Loucy (cell line): ENCODE data around the gene ARHGAP25.

ENCODE experiments used
- H2AFZ ChIP-seq: fragments of 200-600 bp; sonication (generic); 2 replicates; pipeline ENCODE4 v1.6.0; 2016; ENCODE audit warnings: antibody characterized with exemption, mild to moderate bottlenecking, low read length, moderate library complexity
- H3F3A ChIP-seq: fragments of 200-600 bp; 2 replicates; pipeline ENCODE4 v1.6.0; 2016; ENCODE audit warnings: antibody characterized with exemption, low read depth, mild to moderate bottlenecking
- H3K27me3 ChIP-seq: fragments of 200-600 bp; sonication (generic); 2 replicates; pipeline ENCODE4 v1.6.1; 2014; ENCODE audit warnings: low read length, mild to moderate bottlenecking; ENCODE audit not compliant: insufficient read depth, poor library complexity, severe bottlenecking
- H3K36me3 ChIP-seq: fragments of 200-600 bp; sonication (generic); 2 replicates; pipeline ENCODE4 v1.6.1; 2016; ENCODE audit warnings: low read length; ENCODE audit not compliant: insufficient read depth
- H3K4me1 ChIP-seq: fragments of 200-600 bp; sonication (generic); 2 replicates; pipeline ENCODE4 v1.5.1; 2014; ENCODE audit warnings: low read length, mild to moderate bottlenecking; ENCODE audit not compliant: insufficient read depth, poor library complexity, severe bottlenecking
- H3K4me2 ChIP-seq: fragments of 200-600 bp; sonication (generic); 2 replicates; pipeline ENCODE4 v1.6.0; 2014; ENCODE audit warnings: antibody characterized with exemption, low read length, low read depth, mild to moderate bottlenecking; ENCODE audit not compliant: poor library complexity, severe bottlenecking
- H3K4me3 ChIP-seq: fragments of 200-600 bp; sonication (generic); 2 replicates; pipeline ENCODE4 v1.5.1; 2014; ENCODE audit warnings: low read length, mild to moderate bottlenecking, mixed read lengths; ENCODE audit not compliant: poor library complexity, severe bottlenecking
- H3K79me2 ChIP-seq: fragments of 200-600 bp; sonication (generic); 2 replicates; pipeline ENCODE4 v1.6.1; 2014; ENCODE audit warnings: low read length; ENCODE audit not compliant: insufficient read depth
- H3K9ac ChIP-seq: fragments of 200-600 bp; sonication (generic); 2 replicates; pipeline ENCODE4 v1.6.0; 2014; ENCODE audit warnings: mild to moderate bottlenecking, low read depth, low read length, moderate library complexity; ENCODE audit not compliant: poor library complexity, severe bottlenecking
- H3K9me2 ChIP-seq: fragments of 200-600 bp; sonication (generic); replicated peaks from 2 replicates; pipeline ENCODE4 v1.6.1; 2016; ENCODE audit warnings: low read depth, low read length, mixed read lengths
- H3K9me3 ChIP-seq: fragments of 200-600 bp; sonication (generic); 2 replicates; pipeline ENCODE4 v1.6.1; 2014; ENCODE audit warnings: mild to moderate bottlenecking, antibody characterized with exemption, low read length, low read depth; ENCODE audit not compliant: insufficient read depth
- H4K20me1 ChIP-seq: fragments of 200-600 bp; sonication (generic); 2 replicates; pipeline ENCODE4 v1.6.0; 2014; ENCODE audit warnings: antibody characterized with exemption, low read length, mild to moderate bottlenecking; ENCODE audit not compliant: insufficient read depth, poor library complexity, severe bottlenecking
- CTCF ChIP-seq: fragments of 200-600 bp; sonication (generic); conservative IDR thresholded peaks from 2 replicates; pipeline ENCODE4 v1.5.1; 2014; ENCODE audit warnings: mild to moderate bottlenecking, antibody characterized with exemption, low read length
- EZH2phosphoT487 ChIP-seq: fragments of 200-600 bp; IDR thresholded peaks from 2 replicates; pipeline ENCODE4 v1.6.1; 2018; ENCODE audit warnings: antibody characterized with exemption, mild to moderate bottlenecking, moderate library complexity, borderline replicate concordance

Gene ARHGAP25

DNA sequence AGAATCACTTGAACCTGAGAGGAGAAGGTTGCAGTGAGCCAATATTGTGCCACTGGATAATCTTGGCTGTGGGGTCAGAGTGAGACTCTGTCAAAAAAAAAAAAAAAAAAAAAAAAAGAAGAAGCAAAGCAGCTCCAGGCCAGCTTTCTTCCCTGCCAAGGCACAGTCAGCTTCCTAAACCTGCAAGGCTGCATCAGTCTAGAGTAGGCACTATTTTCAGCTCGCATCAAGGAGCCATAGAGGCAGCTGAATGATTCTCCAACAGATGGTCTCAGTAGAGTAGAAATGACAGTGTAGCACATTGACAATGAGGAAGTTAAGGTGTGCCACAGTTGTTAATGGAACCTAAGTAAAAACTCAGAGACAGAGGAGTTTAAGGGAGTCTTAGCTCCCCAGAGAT lies 101.0 kb downstream of the ARHGAP25 start:
- H3K9me3 ChIP-seq = peaks cover 5% of the 10 kb centered on the region; the same call in 1 of the 2 replicates
- H3K36me3 ChIP-seq = no peaks in the 10 kb centered on the region
- H3K4me1 ChIP-seq = peaks cover 40% of the 10 kb centered on the region
- H3F3A ChIP-seq = no peaks in the 10 kb centered on the region
- H3K27me3 ChIP-seq = no peaks in the 10 kb centered on the region
- H2AFZ ChIP-seq = no peak overlapping the region
- no peaks in the 10 kb centered on the region for H3K79me2 ChIP-seq
- H3K9ac ChIP-seq = peak overlapping the region; percentile 12
- no peaks in the 10 kb centered on the region for H3K9me2 ChIP-seq
- H3K4me3 ChIP-seq = no peak overlapping the region
- TF ChIP-seq EZH2phosphoT487 (no peak), CTCF (no peak)
- H3K4me2 ChIP-seq = no peak overlapping the region
- H4K20me1 ChIP-seq = no peaks in the 10 kb centered on the region

GRCh38 chr2:68837164-68837860 lies 102.7 kb downstream of the ARHGAP25 start:
- H2AFZ ChIP-seq = 0 out of 2 replicates have a peak overlapping the region, but pooled peaks have one; percentile 11
- peak; percentile 54 for TF ChIP-seq CTCF
- no peak for TF ChIP-seq EZH2phosphoT487
- no peak overlapping the region for H3K9ac ChIP-seq
- no peaks in the 10 kb centered on the region for H3K9me2 ChIP-seq
- H3K4me2 ChIP-seq = no peak overlapping the region
- no peaks in the 10 kb centered on the region for H3K27me3 ChIP-seq
- no peaks in the 10 kb centered on the region for H3F3A ChIP-seq
- H3K4me3 ChIP-seq = no peak overlapping the region
- H3K4me1 ChIP-seq = peaks cover 26% of the 10 kb centered on the region
- H3K9me3 ChIP-seq = peaks cover 5% of the 10 kb centered on the region; the same call in 1 of the 2 replicates
- H4K20me1 ChIP-seq = no peaks in the 10 kb centered on the region
- H3K79me2 ChIP-seq = no peaks in the 10 kb centered on the region
- H3K36me3 ChIP-seq = no peaks in the 10 kb centered on the region

- TF ChIP-seq CTCF = no peak
- no peak for TF ChIP-seq EZH2phosphoT487
- Histone ChIP-seq H3K9ac (no peak overlapping the region), H3K4me2 (no peak overlapping the region), H2AFZ (no peak overlapping the region), H3K9me2 (no peaks in the 10 kb centered on the region), H3K36me3 (no peaks in the 10 kb centered on the region), H3F3A (no peaks in the 10 kb centered on the region), H3K4me3 (no peak overlapping the region), H3K4me1 (peaks cover 20% of the 10 kb centered on the region), H3K9me3 (peaks cover 5% of the 10 kb centered on the region; the same call in 1 of the 2 replicates), H3K79me2 (no peaks in the 10 kb centered on the region), H3K27me3 (no peaks in the 10 kb centered on the region), H4K20me1 (no peaks in the 10 kb centered on the region)
These were observed 103.3 kb downstream of the ARHGAP25 start for GRCh38 chr2:68837861-68838341.
